Tibial nerve (tissue), 4 donors: ENCODE data around the gene ANKRD11.

Experiments used
- CTCF ChIP-seq, 5 experiments: fragments of 200-600 bp in 3 of 5; fragments of 450-650 bp in 2 of 5; sonication (generic) in 3 of 5; IDR thresholded peaks; one replicate each; pipeline ENCODE4 v1.5.1; 2016 to 2019; ENCODE audit warnings: antibody characterized with exemption in 5 of 5, mild to moderate bottlenecking in 3 of 5, moderate library complexity in 2 of 5
- EP300 ChIP-seq, 2 donors: sonication (generic); formaldehyde crosslinking; IDR thresholded peaks; one replicate each; pipeline ENCODE4 v1.6.1; 2017; ENCODE audit warnings: antibody characterized with exemption in 2 of 2, mild to moderate bottlenecking in 1 of 2
- POLR2A ChIP-seq, 2 donors: fragments of 450-650 bp; IDR thresholded peaks; one replicate each; pipeline ENCODE4 v1.6.1; 2017; ENCODE audit warnings: antibody characterized with exemption in 2 of 2, mild to moderate bottlenecking in 2 of 2, moderate library complexity in 2 of 2

DNA sequence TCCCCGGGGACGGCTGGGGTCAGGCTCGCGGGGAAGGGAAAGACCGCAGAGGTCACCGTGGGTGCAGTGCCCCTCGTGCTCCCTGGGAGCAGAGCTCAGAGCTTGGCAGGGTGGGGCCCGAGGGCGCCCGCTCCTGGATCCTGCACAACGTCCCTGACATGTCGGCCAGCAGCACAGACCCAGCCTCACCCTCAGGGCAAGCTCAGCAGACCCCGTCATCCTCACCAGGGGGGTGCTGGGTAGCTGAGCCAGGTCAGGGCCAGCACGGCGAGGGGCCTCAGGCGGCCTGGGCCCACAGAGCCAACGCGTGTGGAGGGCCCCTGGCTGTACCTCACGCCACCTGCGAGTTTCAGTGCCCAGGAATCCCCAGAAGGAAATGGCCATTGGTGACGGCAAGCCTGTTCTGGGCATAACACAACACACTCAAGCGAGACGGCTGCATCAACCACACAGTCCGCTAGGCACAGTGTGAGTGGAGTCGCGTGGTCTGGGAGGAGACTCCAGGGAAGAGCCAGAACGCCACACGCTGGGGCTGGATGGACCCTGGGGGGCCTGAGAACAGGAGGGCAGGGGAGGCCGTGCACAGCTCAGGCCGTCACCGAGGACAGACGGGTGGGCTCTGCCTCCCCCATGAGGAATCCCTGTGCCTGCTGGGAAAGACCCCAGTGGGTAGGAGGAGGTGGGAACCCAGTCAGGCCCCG lies 212.6 kb downstream of the ANKRD11 start:
- TF ChIP-seq CTCF (IDR thresholded peaks at IDR 0.05) (no peak), POLR2A (IDR thresholded peaks at IDR 0.05) (no peak), EP300 (IDR thresholded peaks at IDR 0.05) (no peak)
